Measurements from ENCODE around the gene PCDH1. TPM values are rescaled to one million over a fixed set of nuclear protein-coding genes. Genes with fewer than 3 reads are reported as not detected.

PCDH1 gene
- total RNA-seq, 2 donors from 2014 or later = 133 to 147 TPM

GRCh38 chr5:141864371-141865370 is 13.5 kb downstream of the PCDH1 start:
- ATAC-seq (no peak), DNase-seq (peak in 1 of 2 donors; percentile 30)
- intact Hi-C loops (cut with DNase I, micrococcal nuclease) = no loop called here

DNA sequence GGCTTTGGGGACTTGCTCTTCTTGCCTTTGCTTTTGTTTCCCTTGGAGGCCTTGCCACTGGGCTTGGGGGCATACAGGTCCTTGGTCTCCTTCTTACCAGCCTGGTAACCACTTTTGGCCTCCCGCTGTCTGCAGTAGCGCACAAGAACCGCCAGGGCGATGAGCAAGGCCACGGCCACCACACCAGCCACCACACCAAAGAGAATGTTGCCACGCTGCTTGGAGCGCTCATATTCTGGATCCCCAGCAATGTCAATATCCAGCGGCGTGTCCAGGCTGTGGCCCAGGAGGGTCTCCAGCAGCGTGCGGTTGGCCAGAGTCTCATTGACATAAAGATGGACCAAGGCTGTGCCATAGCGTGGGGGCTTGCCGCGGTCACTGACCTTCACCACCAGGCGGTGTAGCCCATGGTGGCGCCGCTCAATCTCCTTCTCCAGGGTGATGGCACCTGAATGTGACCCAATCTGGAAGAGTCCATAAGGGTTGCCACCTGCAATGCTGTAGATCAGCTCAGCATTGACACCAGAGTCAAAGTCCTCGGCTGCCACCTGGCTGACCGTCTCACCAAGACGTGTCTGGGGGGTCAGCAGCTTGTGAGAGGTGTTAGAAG is 14.5 kb downstream of the PCDH1 start:
- intact Hi-C loops (cut with DNase I, micrococcal nuclease) = no loop called here

DNA sequence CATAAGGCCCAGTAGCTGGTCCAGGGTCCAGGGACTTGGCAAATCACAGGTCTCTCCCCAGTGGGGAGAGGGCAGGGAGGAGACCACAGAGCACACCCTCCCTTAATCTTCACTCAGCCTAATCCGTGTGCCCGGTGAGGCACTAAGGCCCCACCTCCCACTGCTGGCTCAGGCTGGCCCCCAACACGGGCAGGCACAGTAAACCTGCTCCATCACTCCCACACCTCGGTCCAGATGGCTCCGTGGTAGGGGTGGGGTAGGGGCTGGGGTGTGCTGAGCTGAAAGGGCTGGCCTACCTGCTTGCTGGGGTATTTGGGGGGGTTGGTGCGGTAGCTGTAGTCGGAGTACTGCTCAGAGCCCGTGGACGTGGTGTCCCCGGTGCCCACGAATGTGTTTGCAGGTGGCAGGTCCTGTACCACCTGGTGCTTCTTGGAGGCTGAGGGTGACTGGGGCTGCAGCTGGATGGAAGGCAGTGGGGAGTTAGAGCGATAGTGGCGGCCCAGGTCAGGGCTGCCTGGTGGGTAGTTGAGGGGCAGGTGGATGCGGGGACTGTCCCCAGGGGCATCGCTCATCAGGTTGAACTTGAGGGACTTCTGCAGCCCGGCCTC is 15.2 kb downstream of the PCDH1 start:
- DNase-seq (peak in 1 of 2 donors; percentile 23), ATAC-seq (no peak)
- intact Hi-C loops (cut with DNase I, micrococcal nuclease) = no loop called here

More for the DNA sequence above, 14.5 kb downstream of the PCDH1 start:
- ATAC-seq = no peak
- no peak for DNase-seq

DNA sequence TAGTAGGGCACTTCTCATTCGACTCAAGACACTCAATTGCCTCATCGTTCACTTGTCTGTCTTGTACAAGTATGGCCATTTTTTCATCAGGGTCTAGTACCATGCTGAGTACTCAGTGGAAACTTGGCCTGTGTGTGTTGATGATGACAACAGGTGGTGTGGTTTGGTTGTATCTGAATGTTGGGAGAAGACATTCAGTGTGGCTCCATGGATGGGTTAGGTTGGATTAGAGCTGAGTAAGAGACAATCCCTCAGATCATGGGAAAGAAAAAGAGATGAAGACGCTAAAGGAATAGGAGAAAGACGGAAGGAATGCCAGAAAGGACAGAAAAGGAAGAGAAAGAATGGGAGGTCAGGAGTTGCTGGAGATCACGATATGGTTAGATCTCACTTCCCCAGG is 17.0 kb downstream of the PCDH1 start:
- ATAC-seq (no peak), DNase-seq (no peak)
- intact Hi-C loops (cut with DNase I, micrococcal nuclease) = no loop called here

- peak in 1 of 2 donors; percentile 35 for DNase-seq
Measured at GRCh38 chr5:141858079-141858765, 20.0 kb downstream of the PCDH1 start.

GRCh38 chr5:141857226-141857625 is 21.0 kb downstream of the PCDH1 start:
- DNase-seq (peak in 1 of 2 donors; percentile 24), ATAC-seq (no peak)
- intact Hi-C loops (cut with DNase I, micrococcal nuclease) = no loop called here

More at GRCh38 chr5:141858079-141858765, 20.0 kb downstream of the PCDH1 start:
- intact Hi-C loops (cut with DNase I, micrococcal nuclease) = no loop called here
- peak; percentile 72 for ATAC-seq

DNA sequence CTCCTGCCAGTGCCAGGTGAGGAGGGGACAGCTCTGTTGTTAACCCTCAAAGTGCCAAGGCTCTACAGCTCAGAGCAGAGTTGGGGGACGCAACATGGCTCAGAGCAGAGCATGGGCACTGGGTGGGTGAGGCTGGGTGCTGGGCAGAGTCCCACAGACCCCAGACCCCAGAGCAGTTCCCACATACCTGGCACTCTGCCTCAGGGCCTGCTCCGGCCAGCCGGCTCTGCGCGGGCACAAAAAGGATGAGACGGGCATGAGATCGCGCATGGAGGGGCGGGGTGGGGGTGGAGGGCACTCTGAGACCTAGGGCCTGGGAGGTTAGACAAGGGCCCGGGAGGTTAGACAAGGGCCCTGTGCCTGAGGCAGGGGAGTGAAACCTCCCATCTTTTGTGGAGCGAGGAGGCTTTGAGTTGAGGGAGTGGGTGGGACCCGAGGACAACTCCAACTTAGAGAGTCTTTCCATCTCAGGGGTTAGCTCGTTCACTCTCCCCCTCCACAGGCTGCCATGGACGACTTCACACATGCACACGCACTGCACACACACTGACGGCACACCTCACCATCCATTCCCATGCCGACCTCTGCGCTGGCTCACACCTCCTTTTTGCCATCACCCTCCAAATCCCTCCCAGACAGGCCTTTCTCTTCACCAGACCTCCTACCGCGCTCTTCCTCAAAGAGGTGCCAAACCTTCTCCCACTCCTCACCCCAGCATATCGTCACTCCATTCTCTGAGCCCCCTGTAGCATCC is 22.0 kb downstream of the PCDH1 start:
- no peak for DNase-seq
- intact Hi-C loops (cut with DNase I, micrococcal nuclease) = no loop called here
- no peak for ATAC-seq

GRCh38 chr5:141855265-141856036 is 22.8 kb downstream of the PCDH1 start:
- intact Hi-C loops (cut with DNase I, micrococcal nuclease) = no loop called here
- DNase-seq (peak; percentile 16 to 26), ATAC-seq (peak; percentile 10)

- no peak for ATAC-seq
- peak in 1 of 2 donors; percentile 23 for DNase-seq
Measured at GRCh38 chr5:141853895-141854626, 24.1 kb downstream of the PCDH1 start.

DNA sequence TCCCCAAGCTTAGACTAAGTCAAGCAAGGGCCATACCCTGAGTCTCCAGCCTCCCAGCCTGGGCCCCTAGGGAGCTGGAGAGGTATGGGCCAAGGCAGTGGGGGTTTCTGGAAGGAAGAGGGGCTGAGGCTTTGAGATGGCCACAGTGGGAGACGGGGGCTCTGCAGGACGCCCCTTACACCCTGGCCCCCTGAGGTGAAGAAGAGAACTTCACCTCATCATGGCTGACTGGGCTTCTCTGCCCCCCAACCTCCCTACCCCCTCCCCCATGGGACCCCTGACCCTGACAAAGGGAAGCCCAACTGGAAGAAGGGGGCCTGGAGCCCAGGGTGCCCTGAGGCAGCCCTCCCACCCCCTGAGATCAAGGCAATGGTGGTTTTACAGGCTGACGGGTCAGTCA is 25.8 kb downstream of the PCDH1 start:
- ATAC-seq (no peak), DNase-seq (no peak)
- intact Hi-C loops (cut with DNase I, micrococcal nuclease) = no loop called here

More at GRCh38 chr5:141853895-141854626, 24.1 kb downstream of the PCDH1 start:
- intact Hi-C loops (cut with DNase I, micrococcal nuclease) = no loop called here

DNA sequence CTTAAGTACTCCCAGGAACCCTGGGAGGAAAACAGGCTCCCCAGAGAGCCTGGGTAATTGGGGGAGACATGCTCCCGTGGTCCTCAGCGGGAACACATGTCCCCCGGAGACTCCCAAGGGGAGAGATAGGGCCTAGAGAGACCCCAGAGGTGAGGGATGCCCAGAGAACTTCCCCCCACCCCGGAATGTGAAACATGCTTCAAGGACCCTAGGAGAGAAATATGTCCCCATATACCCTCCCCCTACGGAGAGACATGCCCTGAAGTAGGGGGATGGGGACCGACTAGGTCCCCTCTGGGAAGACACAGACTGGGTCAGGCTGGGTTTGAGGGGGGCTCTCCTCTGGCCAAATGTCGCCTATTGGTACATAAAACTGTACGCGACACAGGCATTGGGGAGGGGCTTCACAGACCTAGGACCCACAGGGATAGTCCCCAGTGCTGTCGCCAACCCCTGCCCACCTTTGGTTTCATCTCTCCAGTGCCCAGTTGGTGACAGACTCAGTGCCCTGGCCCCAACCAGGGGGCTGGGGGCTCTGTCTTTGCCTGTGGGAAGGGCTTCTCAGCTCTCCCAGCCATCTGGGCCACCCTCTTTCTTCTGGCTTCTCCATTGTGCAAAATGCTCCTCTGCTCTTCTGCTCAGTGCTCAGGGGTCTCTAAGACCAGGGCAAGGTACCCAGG is 26.9 kb downstream of the PCDH1 start:
- intact Hi-C loops (cut with DNase I, micrococcal nuclease) = no loop called here
- ATAC-seq = no peak
- DNase-seq = peak in 1 of 2 donors; percentile 26

GRCh38 chr5:141850786-141851185 is 27.4 kb downstream of the PCDH1 start:
- intact Hi-C loops (cut with DNase I, micrococcal nuclease) = no loop called here
- peak in 1 of 2 donors; percentile 25 for DNase-seq

DNA sequence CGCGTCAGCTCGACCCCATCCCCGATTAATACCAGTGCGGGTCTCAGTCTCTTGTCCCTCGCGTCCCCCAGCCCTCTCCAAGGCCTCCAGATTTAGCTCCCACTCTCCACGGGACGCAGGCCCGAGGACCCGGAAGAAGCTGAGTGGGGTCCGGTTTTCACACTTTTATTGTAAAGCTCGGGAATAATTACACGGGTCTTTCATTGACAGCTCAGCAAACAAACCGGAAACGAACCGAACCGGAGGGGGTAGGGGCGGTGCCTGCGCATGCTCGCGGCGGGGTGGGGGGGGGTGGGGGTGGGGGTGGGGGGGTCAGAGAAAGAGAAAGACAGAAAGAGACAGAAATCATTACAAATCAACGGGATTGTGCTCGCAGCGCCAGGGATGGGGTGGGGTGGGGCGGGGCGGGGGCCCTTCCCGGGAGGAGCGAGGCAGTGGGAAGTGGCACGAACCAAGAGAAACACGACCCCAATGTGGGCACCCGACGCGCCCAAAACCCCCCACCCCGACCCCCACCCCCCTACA is 27.9 kb downstream of the PCDH1 start:
- ATAC-seq (peak; percentile 5), DNase-seq (peak in 1 of 2 donors; percentile 32)
- intact Hi-C loops (cut with DNase I, micrococcal nuclease) = no loop called here

More at GRCh38 chr5:141850786-141851185, 27.4 kb downstream of the PCDH1 start:
- no peak for ATAC-seq

DNA sequence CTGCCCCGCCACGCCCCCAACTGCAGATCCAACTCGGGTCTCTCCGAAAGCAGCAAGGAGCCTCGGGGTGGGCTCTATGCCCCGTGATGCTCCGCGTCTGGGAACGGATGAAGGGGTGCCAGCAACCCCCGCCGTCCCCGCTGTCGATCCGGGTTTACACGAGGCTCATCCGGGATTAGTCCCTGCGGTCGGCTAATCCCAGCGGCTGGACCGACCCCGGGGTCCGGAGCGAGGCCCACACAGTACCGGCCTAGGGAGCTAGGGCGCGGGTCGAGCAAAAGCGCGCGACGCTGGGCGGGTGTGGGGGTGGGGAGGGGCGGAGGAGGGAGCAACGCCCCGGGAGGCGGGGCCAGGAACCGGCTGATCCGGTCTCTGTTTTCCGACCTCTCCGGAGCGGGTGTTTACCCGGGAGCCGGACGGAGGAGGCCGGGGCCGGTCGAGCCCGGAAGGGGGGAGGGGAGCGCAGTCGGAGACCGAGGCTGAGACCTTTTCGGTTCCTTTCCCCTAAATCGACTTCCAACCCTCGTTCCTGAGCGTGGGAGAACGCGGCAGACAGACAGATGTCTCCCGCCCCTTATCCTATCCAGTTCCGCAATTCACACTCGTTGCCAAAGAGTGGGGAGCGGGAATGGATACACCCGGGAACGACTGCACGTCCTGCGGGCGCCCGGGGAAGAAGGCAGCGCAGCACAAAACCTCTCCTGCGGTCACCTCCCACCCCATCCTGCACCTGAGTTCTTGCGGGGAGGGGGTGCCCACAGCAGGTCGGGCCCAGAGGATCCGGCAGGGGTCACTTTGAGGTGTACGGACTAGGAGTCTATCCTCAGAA is 28.6 kb downstream of the PCDH1 start:
- intact Hi-C loops (cut with DNase I, micrococcal nuclease) = no loop called here
- ATAC-seq (peak; percentile 82), DNase-seq (peak; percentile 92 to 95)

DNA sequence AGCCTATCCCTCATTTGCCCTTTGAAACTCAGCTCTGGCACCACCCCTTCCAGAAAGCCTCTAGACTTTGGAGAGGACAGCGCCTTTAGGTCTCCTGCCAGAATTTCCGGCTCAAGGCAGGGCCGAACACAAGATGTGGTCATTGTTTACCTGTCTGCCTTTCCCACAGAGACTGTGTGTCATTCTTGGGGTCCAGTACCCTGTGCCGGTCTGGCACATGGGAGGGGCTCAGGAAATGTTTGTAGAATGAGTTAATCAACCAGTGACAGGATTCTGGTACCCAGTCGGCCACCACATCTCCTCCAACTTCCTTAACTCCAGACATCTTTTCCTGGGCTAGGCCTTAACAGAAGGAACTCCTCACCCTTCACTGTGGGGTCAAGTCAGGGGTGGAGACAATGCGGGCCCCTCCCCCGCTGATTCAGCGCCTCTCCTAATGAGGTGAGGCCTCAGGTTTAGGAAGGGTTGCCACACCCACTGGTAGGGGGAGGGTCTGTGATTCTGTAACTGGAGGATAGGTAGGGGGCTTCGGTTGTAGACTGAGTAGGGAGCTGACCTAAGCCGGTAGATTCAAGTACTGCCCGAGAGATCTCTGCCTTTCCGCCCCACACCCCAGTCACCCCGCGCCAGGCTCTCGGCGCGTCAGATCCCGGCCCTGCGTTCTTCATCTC is 29.3 kb downstream of the PCDH1 start:
- peak; percentile 60 for ATAC-seq
- peak; percentile 78 to 88 for DNase-seq
- intact Hi-C loops (cut with DNase I, micrococcal nuclease) = no loop called here

Measured in left colon (tissue), 2 donors.